Adipose tissue (tissue), 3 donors: ENCODE measurements around the gene DMBT1. TPM values are rescaled to one million over a fixed set of nuclear protein-coding genes. Genes with fewer than 3 reads are reported as not detected.

ENCODE experiments used
- H3K27ac ChIP-seq: one replicate; pipeline ENCODE4 v1.5.1; 2013; ENCODE audit warnings: low read depth, low read length
- WGBS, 3 donors: extraction: QIAGEN DNeasy Blood & Tissue Kit; methylation state at CpG; one replicate each; pipeline ENCODE4 v1.1.7; 2013; 5-methylcytosine and 5-hydroxymethylcytosine counted together
- polyA plus RNA-seq, 3 donors: library from polyadenylated mRNA; stranded (reverse); fragments of 200-250 nt; gene quantifications; one replicate each; pipeline ENCODE4 v1.2.3, GENCODE V29; 2013
- donor health status: healthy with polysubstance abuse.
- donor health status: Bipolar disorder and iron deficiency.
- donor health status: healthy.

The DMBT1 gene
- polyA plus RNA-seq, 3 donors = 0.03 to 0.63 (median 0.11) TPM

- H3K27ac ChIP-seq = no peak overlapping the region
- 48 to 54% (median 51%) methylated on average over 3 of the region's 3 CpGs for WGBS, 3 donors
These were observed 97.2 kb downstream of the DMBT1 start for GRCh38 chr10:122657729-122658128.

DNA sequence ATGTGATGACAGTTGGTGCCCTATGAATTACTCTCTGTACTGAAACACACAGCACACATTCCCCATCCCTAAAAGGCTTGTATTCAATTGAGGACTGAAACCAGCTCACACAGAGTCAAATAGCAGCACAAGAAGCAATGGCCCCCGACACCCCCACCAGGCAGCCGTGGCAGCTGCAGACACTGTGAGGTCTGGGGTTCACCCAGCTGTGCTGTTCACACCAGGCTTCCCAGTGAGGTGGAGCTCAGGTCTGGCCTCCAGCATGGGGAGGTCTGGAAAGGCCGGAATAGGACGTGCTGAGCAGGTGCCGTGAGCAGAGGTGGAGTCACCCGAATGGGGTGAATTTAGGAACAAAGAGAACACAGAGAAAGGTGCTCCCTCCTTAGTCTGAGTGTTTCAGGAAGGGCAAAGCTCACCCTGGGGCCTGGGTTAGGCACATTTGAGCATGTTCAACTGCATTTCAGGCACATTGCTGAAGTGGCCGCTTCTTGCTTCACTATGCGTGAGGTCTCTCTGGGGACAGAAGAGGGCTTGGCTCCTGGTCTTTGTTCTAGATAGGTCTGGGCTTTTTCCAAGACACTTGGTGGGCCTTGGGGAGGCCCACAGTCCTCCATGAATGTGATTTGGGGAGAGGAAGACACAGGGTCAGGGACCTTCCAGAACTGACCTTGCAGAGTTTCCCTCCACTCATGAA, 97.9 kb downstream of the DMBT1 start:
- H3K27ac ChIP-seq = no peak overlapping the region
- 45 to 85% (median 80%) methylated on average over 8 of the region's 8 CpGs for WGBS, 3 donors

- 67 to 83% (median 81%) methylated on average over 6 of the region's 6 CpGs for whole genome bisulfite sequencing, 3 donors
These were observed 98.6 kb downstream of the DMBT1 start for GRCh38 chr10:122659126-122659525.

DNA sequence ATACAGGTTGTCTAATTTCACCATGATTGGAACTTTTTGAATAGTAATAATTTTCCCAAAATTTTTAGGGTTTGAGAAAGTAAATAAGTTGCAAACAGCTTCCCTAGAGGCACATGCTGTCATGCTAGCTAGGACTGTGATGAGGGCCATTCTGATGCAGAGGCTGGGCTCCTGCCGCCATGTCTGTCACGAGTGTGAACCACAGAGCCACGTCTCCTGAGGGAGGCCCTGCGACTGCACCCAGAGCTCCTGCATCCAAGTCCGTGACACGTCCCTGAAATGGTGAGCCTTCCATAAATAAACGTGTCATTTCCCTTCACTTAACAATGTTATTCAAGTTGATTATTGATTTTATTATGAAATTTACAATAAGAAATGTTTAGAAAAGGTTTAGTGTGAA, 99.1 kb downstream of the DMBT1 start:
- no peak overlapping the region for H3K27ac ChIP-seq
- WGBS, 3 donors = 80 to 85% (median 81%) methylated on average over 7 of the region's 7 CpGs

More at GRCh38 chr10:122659126-122659525, 98.6 kb downstream of the DMBT1 start:
- H3K27ac ChIP-seq = no peak overlapping the region

GRCh38 chr10:122660696-122661095, 100.1 kb downstream of the DMBT1 start:
- H3K27ac ChIP-seq = no peak overlapping the region
- WGBS, 3 donors = 73 to 83% (median 77%) methylated on average over 6 of the region's 6 CpGs

- 71 to 82% (median 73%) methylated on average over 6 of the region's 6 CpGs for WGBS, 3 donors
- H3K27ac ChIP-seq = no peak overlapping the region
These were observed 101.7 kb downstream of the DMBT1 start for GRCh38 chr10:122662231-122662630.

DNA sequence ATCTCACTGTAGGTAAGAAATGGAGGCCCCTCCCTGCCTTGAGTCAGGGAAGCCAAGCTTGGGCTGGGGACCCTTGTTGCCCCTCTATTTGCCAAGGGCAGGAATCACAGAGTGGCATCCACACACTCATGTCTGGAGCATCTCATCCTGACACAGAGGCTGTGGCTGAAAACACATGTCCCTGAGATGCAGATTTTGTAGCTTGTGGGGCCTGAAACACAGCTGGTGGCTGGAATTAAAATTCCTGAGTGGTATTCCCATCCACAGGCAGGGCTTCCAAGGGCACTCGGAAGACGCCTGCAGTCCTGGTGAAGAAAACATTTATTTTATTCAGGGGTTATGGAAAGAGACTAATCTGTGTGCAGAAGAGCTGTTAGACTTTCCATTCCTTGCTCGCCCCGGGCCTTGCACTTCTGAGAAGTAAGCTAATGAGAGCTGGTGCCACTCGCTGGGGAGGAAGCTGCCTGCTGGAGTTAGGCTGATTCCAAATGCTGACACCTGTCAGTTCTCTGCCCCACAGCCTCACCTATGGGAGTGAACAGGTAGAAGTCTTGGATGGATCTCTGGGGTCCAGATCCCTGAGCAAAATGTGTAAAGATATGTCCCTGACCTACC, 103.1 kb downstream of the DMBT1 start:
- H3K27ac ChIP-seq = no peak overlapping the region
- WGBS, 3 donors = 84 to 87% (median 86%) methylated on average over 5 of the region's 5 CpGs

GRCh38 chr10:122664501-122664900, 103.9 kb downstream of the DMBT1 start:
- WGBS, 3 donors = 84 to 86% (median 85%) methylated on average over 8 of the region's 8 CpGs
- H3K27ac ChIP-seq = no peak overlapping the region

GRCh38 chr10:122665329-122665860, 104.8 kb downstream of the DMBT1 start:
- H3K27ac ChIP-seq = no peak overlapping the region
- 70 to 76% (median 71%) methylated on average over 7 of the region's 7 CpGs for WGBS, 3 donors

- H3K27ac ChIP-seq = no peak overlapping the region
- WGBS, 3 donors = 73 to 81% (median 81%) methylated on average over 4 of the region's 4 CpGs
These were observed 105.4 kb downstream of the DMBT1 start for GRCh38 chr10:122665946-122666345.

GRCh38 chr10:122669045-122669444, 108.5 kb downstream of the DMBT1 start:
- 80 to 98% (median 97%) methylated on average over 2 of the region's 2 CpGs for WGBS, 3 donors
- no peak overlapping the region for H3K27ac ChIP-seq

DNA sequence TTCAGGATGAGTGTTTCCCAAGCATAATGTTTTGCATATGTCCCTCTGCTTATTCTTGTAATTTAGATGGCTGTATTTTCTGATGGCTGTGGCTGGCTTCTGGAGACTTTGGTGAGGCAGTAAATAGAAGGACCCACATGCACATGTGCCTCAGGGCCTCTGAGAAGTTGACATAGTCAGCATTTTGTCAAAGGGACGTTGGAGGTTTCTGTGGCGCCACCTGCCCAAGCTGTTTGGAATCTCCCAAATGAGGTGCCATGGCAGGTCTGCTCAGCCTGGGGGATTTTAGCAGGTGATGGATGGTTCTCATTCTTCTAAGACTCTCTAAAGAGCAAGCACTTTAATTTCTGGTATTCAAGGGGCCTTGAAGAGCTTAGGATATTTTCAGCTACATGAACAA, 109.3 kb downstream of the DMBT1 start:
- H3K27ac ChIP-seq = no peak overlapping the region
- 74 to 84% (median 80%) methylated on average over 2 of the region's 2 CpGs for WGBS, 3 donors

DNA sequence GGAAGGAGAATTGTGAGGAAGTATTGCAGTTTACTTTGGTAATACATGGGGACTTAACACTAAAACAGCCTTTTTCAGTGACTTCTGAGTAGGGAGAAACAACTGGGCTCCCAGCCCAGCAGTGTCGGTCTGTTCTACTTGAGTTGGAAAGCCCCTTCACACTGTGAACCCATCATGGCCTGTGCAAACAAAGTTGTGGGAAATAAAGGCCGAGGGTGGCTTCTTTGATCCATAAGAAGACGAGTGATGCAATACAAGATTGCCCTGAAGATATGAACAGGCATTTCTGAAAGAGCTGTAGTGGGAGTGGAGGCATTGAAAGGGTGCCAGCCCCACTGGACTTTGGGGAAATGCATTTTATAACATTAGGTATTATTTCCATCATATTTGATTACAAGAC, 110.8 kb downstream of the DMBT1 start:
- WGBS, 3 donors = 48 to 56% (median 50%) methylated on average over 3 of the region's 3 CpGs
- H3K27ac ChIP-seq = no peak overlapping the region

DNA sequence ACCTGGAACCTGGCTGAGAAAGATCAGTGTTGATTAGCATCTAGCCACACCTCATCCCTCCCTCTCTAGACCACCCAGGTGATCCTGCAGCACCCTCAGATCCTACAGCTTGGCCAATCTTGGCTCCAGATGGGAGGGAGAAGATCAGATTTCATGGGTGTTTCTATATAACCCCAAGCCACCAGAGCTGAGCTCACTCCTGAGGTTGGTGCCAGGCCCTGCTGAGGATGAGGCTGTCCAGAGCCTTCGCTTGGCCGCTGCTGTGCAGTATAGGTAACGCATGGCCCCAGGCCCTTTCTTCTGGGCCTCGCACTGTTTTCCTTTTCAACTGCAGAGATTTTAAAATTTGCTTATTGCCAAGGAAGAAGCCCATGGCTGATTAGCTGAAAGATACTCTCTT, 112.1 kb downstream of the DMBT1 start:
- no peak overlapping the region for H3K27ac ChIP-seq
- 73 to 91% (median 85%) methylated on average over 4 of the region's 4 CpGs for WGBS, 3 donors

DNA sequence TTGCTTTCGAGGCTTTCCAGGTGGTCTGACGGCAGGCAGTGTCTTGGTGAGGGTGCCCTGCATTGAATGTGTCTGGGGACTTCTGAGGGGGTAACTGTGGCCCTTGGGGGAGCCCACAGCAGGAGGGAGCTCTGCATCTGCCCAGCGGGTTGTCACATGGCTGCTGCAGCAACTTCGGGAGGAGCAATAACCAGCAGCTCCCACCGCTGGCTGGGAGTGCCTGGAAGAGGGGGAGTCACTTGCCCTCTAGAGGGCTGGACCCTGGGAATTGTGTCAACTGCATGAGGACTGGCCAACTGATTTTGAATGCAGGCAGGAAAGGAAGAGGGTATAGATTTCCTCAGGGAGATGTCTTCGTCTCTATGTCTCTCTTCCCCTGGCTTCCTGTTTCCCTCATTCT, 112.7 kb downstream of the DMBT1 start:
- 49 to 82% (median 58%) methylated on average over 6 of the region's 6 CpGs for WGBS, 3 donors
- H3K27ac ChIP-seq = no peak overlapping the region

GRCh38 chr10:122673731-122674130, 113.2 kb downstream of the DMBT1 start:
- 80 to 83% (median 81%) methylated on average over 5 of the region's 5 CpGs for WGBS, 3 donors
- H3K27ac ChIP-seq = no peak overlapping the region

- no peak overlapping the region for H3K27ac ChIP-seq
- 37 to 72% (median 69%) methylated on average over 8 of the region's 8 CpGs for WGBS, 3 donors
These were observed 114.2 kb downstream of the DMBT1 start for GRCh38 chr10:122674781-122675180.

DNA sequence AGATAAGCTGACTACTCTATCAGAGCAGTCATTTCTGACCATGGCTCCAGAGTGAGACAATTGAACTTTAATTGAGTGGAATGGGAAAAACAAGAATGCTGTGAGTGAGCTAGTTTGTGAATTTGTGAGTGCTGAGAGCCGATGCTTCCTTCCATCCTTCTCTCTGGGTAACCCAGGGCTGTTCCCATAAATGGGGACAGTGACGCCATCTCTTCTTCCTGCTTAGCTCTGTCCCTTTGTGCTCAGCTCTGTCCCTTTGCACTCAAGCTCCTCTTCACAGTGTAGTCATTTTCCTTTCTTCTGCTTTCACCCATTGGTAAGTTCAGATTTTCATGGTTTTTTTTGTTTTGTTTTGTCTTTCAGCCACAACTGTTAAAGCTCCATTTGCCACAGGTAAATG, 114.7 kb downstream of the DMBT1 start:
- no peak overlapping the region for H3K27ac ChIP-seq
- 72 to 84% (median 75%) methylated on average over 2 of the region's 2 CpGs for WGBS, 3 donors

DNA sequence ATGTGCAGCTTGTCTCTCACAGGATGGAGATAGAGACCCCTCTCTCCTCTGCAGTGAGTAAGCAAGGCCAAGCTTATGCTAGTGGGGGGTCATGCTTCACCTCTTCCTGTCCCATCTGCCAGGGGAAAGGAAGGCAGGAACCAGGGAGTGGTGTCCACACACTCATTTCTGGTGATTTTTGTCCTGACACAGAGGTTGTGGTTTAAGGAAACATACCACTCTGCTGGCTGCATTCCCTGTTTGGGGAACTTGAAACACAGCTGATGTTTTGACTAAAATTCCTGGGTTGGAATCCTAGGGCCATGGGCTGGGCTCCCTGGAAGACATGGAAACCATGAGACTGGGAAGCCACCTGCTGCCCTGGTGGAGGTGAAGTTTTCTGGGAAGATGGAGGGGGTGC, 117.7 kb downstream of the DMBT1 start:
- no peak overlapping the region for H3K27ac ChIP-seq

DNA sequence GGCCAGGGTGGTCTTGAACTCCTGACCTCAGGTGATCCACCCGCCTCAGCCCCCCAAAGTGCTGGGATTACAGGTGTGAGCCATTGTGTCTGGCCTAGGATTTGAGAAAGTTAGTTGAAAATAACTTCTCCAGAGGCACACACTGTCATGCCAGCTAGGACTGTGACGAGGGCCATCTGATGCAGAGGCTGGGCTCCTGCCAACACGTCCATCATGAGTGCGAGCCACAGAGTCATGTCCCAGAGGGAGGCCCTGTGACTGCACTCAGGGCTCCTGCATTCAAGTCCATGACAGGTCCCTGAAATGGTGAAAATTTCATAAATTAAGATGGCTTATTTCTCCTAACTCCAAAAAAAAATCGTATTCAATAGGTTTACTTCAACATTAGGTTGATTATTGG, 122.0 kb downstream of the DMBT1 start:
- no peak overlapping the region for H3K27ac ChIP-seq
- 55 to 81% (median 75%) methylated on average over 5 of the region's 5 CpGs for WGBS, 3 donors
